GM21423 (cell line): Measurements from ENCODE around the gene BPIFB4.

Experiments used
- ATAC-seq: cut with Tn5 transposase; IDR thresholded peaks from one replicate; pipeline ENCODE4 v1.9.1; 2021; ENCODE audit warnings: mild to moderate bottlenecking, moderate library complexity; ENCODE audit not compliant: unreplicated experiment

Gene BPIFB4

DNA sequence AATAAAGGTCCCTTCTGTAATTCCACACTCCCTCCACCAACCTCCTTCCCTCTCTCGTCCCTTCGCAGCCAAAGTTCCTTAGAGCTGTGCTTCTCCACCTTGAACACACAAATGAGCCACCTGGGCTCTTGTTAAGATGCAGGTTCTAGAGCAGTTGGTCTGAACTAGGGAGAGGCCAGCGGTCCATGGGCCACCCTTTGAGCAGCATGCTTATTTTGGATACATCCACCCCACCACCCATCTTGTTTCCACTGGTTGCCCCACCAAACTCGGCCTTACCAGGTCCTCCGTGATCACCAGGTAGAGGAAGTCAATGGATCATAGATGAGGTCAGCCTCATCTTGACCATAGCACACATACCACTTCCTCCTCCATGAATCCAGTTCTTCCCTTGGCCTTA is 81.2 kb downstream of the BPIFB4 start:
- ATAC-seq = no peak
